HCT116 (cell line): ENCODE data around the gene FILIP1.

Source experiments
- CBX3 ChIP-seq: IDR thresholded peaks from 2 replicates; pipeline ENCODE4 v1.6.1; 2012; ENCODE audit warnings: low read depth
- CTCF ChIP-seq, 3 experiments: fragments of 200-600 bp in 1 of 3; sonication (generic) in 1 of 3; IDR thresholded peaks in 2 of 3; conservative IDR thresholded peaks in 1 of 3; 2 replicates each; pipeline ENCODE4 v1.5.1; 2012 to 2017; ENCODE audit warnings: low read depth in 2 of 3, low read length in 2 of 3, antibody characterized with exemption in 1 of 3, borderline replicate concordance in 1 of 3, control low read depth in 1 of 3, mild to moderate bottlenecking in 1 of 3, mixed read lengths in 1 of 3, mixed run types in 1 of 3, moderate library complexity in 1 of 3; ENCODE audit not compliant: insufficient read depth in 1 of 3
- EGR1 ChIP-seq: IDR thresholded peaks from 2 replicates; pipeline ENCODE4 v1.6.1; 2012; ENCODE audit warnings: low read depth
- JUND ChIP-seq: IDR thresholded peaks from 2 replicates; pipeline ENCODE4 v1.6.1; 2012
- RAD21 ChIP-seq: IDR thresholded peaks from 2 replicates; pipeline ENCODE4 v1.6.1; 2012; ENCODE audit warnings: low read depth, mild to moderate bottlenecking
- ZBTB33 ChIP-seq: IDR thresholded peaks from 2 replicates; pipeline ENCODE4 v1.6.1; 2011; ENCODE audit warnings: mild to moderate bottlenecking, low read length, moderate library complexity; ENCODE audit not compliant: insufficient replicate concordance; ENCODE audit errors: extremely low read depth

GRCh38 chr6:75326557-75327258 lies 166.9 kb downstream of the FILIP1 start:
- TF ChIP-seq CTCF (IDR thresholded peaks at IDR 0.05 in 2 of 3, conservative IDR thresholded peaks at IDR 0.05 in 1 of 3; ENCODE audit: borderline replicate concordance in 1 of 3, insufficient read depth in 1 of 3, low read depth in 2 of 3, low read length in 2 of 3) (no peak), JUND (no peak), EGR1 (no peak), CBX3 (no peak), RAD21 (no peak), ZBTB33 (no peak)
